ENCODE measurements around the gene GZMB.

DNA sequence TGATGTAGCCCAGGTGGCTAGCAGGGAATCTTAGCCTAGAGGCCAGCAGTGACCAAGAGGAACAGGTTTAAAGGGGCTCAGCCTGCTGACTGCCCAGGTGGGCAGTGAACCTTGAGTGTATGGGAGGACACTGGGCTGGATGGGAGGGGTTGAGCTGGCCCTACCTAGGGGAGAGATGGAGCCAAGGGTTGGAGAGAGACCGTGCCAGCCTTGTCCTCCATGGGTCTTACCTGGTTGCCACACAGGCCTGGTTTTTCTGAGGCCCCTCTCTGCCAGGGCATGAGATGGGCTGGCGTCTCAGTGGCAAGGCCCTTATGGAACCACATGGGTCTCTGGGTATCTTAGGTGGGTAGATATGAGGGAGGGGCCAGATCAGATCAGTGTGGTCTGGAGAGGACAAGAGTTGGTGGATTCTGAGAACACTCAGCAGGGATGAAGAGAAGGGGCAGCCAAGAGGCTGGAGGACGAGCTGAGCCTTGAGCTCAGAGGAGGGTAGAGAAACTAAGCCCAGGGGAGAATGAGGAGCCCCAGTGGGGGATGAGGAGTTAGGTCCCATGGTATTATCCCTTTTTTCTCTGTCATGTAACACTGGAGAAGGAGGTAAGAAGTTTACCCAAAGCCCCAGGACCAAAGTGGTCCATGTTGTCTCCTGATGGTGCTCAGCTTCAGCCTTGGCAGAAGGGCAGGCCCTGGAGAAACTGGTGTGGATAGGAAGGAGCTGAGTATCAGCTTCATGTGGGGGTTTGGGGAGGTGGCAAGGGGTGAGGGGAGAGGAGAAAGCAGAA lies 3.7 kb downstream of the GZMB start:
- TF ChIP-seq, protein P1, sequence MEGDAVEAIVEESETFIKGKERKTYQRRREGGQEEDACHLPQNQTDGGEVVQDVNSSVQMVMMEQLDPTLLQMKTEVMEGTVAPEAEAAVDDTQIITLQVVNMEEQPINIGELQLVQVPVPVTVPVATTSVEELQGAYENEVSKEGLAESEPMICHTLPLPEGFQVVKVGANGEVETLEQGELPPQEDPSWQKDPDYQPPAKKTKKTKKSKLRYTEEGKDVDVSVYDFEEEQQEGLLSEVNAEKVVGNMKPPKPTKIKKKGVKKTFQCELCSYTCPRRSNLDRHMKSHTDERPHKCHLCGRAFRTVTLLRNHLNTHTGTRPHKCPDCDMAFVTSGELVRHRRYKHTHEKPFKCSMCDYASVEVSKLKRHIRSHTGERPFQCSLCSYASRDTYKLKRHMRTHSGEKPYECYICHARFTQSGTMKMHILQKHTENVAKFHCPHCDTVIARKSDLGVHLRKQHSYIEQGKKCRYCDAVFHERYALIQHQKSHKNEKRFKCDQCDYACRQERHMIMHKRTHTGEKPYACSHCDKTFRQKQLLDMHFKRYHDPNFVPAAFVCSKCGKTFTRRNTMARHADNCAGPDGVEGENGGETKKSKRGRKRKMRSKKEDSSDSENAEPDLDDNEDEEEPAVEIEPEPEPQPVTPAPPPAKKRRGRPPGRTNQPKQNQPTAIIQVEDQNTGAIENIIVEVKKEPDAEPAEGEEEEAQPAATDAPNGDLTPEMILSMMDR (IDR thresholded peaks at IDR 0.05; ENCODE audit: insufficient read depth, low read depth, low read length): no peak
- no peak for TF ChIP-seq EZH2 (IDR thresholded peaks at IDR 0.05; ENCODE audit: insufficient read depth, low read length)

Data from astrocyte (in vitro differentiated cells and primary cell).